Adrenal gland (tissue), 12 donors: Measurements from ENCODE around the gene GPR68. TPM values are rescaled to one million over a fixed set of nuclear protein-coding genes. Genes with fewer than 3 reads are reported as not detected.
"Not testable (repeated sequence)": the region's sequence is repeated elsewhere in the genome, so short reads cannot be mapped to it uniquely, and the experiment has no call there.

Source experiments
- DNase-seq, 7 donors: peaks; one replicate each; pipeline ENCODE4 v3.0.0-alpha.2; 2019 to 2020
- H3K27ac ChIP-seq, 5 donors: fragments of 200-600 bp; sonication (generic) in 4 of 5; 1 replicate in 3 of 5; 2 replicates in 2 of 5; pipeline versions ENCODE4 v1.5.1 to v1.8.0; 2016 to 2020; ENCODE audit warnings: mild to moderate bottlenecking in 1 of 5
- H3K27me3 ChIP-seq: fragments of 200-600 bp; 2 replicates; pipeline ENCODE4 v1.8.0; 2021
- H3K36me3 ChIP-seq, 2 donors: fragments of 200-600 bp; replicated peaks in 1 of 2; 1 replicate in 1 of 2; 2 replicates in 1 of 2; pipeline versions ENCODE4 v1.5.1 to v1.8.0; 2018 to 2022
- H3K4me1 ChIP-seq, 2 donors: fragments of 200-600 bp; replicated peaks in 1 of 2; 1 replicate in 1 of 2; 2 replicates in 1 of 2; pipeline versions ENCODE4 v1.5.1 to v1.8.0; 2018 to 2021
- H3K4me3 ChIP-seq, 4 donors: fragments of 200-600 bp; sonication (generic) in 3 of 4; one replicate each; pipeline ENCODE4 v1.5.1; 2016 to 2018
- H3K9me3 ChIP-seq, 3 donors: fragments of 200-600 bp; sonication (generic) in 1 of 3; replicated peaks in 1 of 3; 1 replicate in 2 of 3; 2 replicates in 1 of 3; pipeline versions ENCODE4 v1.5.1 to v1.8.0; 2016 to 2021
- CTCF ChIP-seq, 6 experiments: fragments of 450-650 bp in 4 of 6; fragments of 200-600 bp in 2 of 6; sonication (generic) in 1 of 6; IDR thresholded peaks; 1 replicate in 5 of 6; 2 replicates in 1 of 6; pipeline versions ENCODE4 v1.5.1 to v1.8.0; 2016 to 2021; ENCODE audit warnings: antibody characterized with exemption in 6 of 6, mild to moderate bottlenecking in 2 of 6, moderate library complexity in 1 of 6
- POLR2A ChIP-seq, 2 donors: fragments of 450-650 bp; IDR thresholded peaks; one replicate each; pipeline ENCODE4 v1.6.1; 2017; ENCODE audit warnings: antibody characterized with exemption in 2 of 2, mild to moderate bottlenecking in 2 of 2, moderate library complexity in 1 of 2
- WGBS, 4 donors: extraction: QIAGEN DNeasy Blood & Tissue Kit in 2 of 4; methylation state at CpG; one replicate each; pipeline versions ENCODE4 v1.1.5 to v1.1.7; 2013 to 2017; 5-methylcytosine and 5-hydroxymethylcytosine counted together
- intact Hi-C, 2 donors: fragments of 100-400 bp; cut with DNase I; formaldehyde crosslinking; loops; one replicate each; pipeline versions ENCODE4 v1.14.1 to v1.15.0; 2022 to 2023
- polyA plus RNA-seq, 3 donors: library from polyadenylated mRNA; stranded (reverse); fragments of 200-250 nt in 2 of 3; fragments of 350-450 nt in 1 of 3; fragmentation: Illumina TruSeq in 1 of 3; extraction: RNeasy Lipid Tissue Mini Kit (QIAGEN cat#74804) in 1 of 3; gene quantifications; one replicate each; pipeline ENCODE4 v1.2.3, GENCODE V29; 2013 to 2014
- total RNA-seq, 9 donors: library from RNA; depleted of rRNA in 4 of 9; stranded (reverse); fragments of >200 nt in 4 of 9; fragments of 120-200 nt in 1 of 9; fragmentation: NEBNext Ultra II Directional in 1 of 9; extraction: Animal tissue kit (Norgen Biotek cat#: 25700) in 1 of 9; gene quantifications; one replicate each; pipeline versions ENCODE4 v1.1.0 to v1.2.4, GENCODE V29; 2013 to 2023
- donor health status: healthy with polysubstance abuse.
- donor health status: Bipolar disorder and iron deficiency.
- donor health status: DM: yes; HTN: yes; CAD: no.
- donor health status: DM: no; HTN: no; CAD: no.
- donor health status: DM: no; HTN: no; CAD: no.
- donor health status: DM: yes; HTN: yes; CAD: no.

The GPR68 gene
- total and polyA plus RNA-seq, 12 donors, result 0.28 to 4.5 (median 1.0) TPM; not detected in 1

- H3K36me3 ChIP-seq, result peaks cover 0 to 6% of the 10 kb centered on the region in 2 donors
- no peak overlapping the region for H3K27ac ChIP-seq
- H3K27me3 ChIP-seq, result no peaks in the 10 kb centered on the region
- H3K4me3 ChIP-seq, result no peak overlapping the region
- WGBS, 4 donors, result 71 to 86% (median 77%) methylated on average over 4 to 6 of the region's 6 CpGs
- no peaks in the 10 kb centered on the region for H3K4me1 ChIP-seq
- no peak for DNase-seq
- H3K9me3 ChIP-seq, result no peaks in the 10 kb centered on the region
- intact Hi-C loops, result no loop called here
- TF ChIP-seq CTCF (IDR thresholded peaks at IDR 0.05) (no peak), POLR2A (IDR thresholded peaks at IDR 0.05) (no peak)
Observed at GRCh38 chr14:91229743-91230200, 14.7 kb downstream of the GPR68 start.

- 96 to 100% (median 100%) methylated on average over 1 of the region's 1 CpG for WGBS, 4 donors
- Histone ChIP-seq H3K4me3 (no peak overlapping the region), H3K27ac (no peak overlapping the region), H3K4me1 (no peaks in the 10 kb centered on the region), H3K27me3 (no peaks in the 10 kb centered on the region), H3K36me3 (peaks cover 0 to 9% of the 10 kb centered on the region in 2 donors), H3K9me3 (no peaks in the 10 kb centered on the region)
- DNase-seq, result no peak
- no peak for TF ChIP-seq POLR2A (IDR thresholded peaks at IDR 0.05)
- no peak for TF ChIP-seq CTCF (IDR thresholded peaks at IDR 0.05)
- intact Hi-C loops, result no loop called here
Observed at GRCh38 chr14:91229005-91229382, 15.5 kb downstream of the GPR68 start.

- Histone ChIP-seq H3K9me3 (no peaks in the 10 kb centered on the region), H3K4me3 (no peak overlapping the region), H3K36me3 (peaks cover 0 to 9% of the 10 kb centered on the region in 2 donors), H3K27ac (no peak overlapping the region), H3K4me1 (no peaks in the 10 kb centered on the region), H3K27me3 (no peaks in the 10 kb centered on the region)
- TF ChIP-seq CTCF (IDR thresholded peaks at IDR 0.05), result no peak
- TF ChIP-seq POLR2A (IDR thresholded peaks at IDR 0.05), result no peak
- intact Hi-C loops, result no loop called here
- 89 to 95% (median 93%) methylated on average over 11 to 14 of the region's 14 CpGs for WGBS, 4 donors
- DNase-seq, result no peak
Observed at GRCh38 chr14:91228112-91229004, 16.1 kb downstream of the GPR68 start.

GRCh38 chr14:91227183-91227628, 17.3 kb downstream of the GPR68 start:
- Histone ChIP-seq H3K36me3 (peaks cover 0 to 9% of the 10 kb centered on the region in 2 donors), H3K27ac (no peak overlapping the region), H3K4me3 (no peak overlapping the region), H3K4me1 (no peaks in the 10 kb centered on the region), H3K9me3 (no peaks in the 10 kb centered on the region), H3K27me3 (no peaks in the 10 kb centered on the region)
- DNase-seq, result no peak
- intact Hi-C loops, result no loop called here
- TF ChIP-seq POLR2A (IDR thresholded peaks at IDR 0.05), result no peak
- TF ChIP-seq CTCF (IDR thresholded peaks at IDR 0.05), result no peak
- WGBS, 4 donors, result 88 to 92% (median 90%) methylated on average over 7 of the region's 7 CpGs

GRCh38 chr14:91226360-91226759, 18.1 kb downstream of the GPR68 start:
- intact Hi-C loops, DNase-seq, H3K36me3 ChIP-seq, H3K9me3 ChIP-seq, H3K27me3 ChIP-seq, H3K4me1 ChIP-seq, H3K4me3 ChIP-seq, H3K27ac ChIP-seq: not testable (repeated sequence)
- 85 to 92% (median 90%) methylated on average over 4 of the region's 4 CpGs for WGBS, 4 donors
